ENCODE measurements around the gene AQP2.

Gene AQP2

DNA sequence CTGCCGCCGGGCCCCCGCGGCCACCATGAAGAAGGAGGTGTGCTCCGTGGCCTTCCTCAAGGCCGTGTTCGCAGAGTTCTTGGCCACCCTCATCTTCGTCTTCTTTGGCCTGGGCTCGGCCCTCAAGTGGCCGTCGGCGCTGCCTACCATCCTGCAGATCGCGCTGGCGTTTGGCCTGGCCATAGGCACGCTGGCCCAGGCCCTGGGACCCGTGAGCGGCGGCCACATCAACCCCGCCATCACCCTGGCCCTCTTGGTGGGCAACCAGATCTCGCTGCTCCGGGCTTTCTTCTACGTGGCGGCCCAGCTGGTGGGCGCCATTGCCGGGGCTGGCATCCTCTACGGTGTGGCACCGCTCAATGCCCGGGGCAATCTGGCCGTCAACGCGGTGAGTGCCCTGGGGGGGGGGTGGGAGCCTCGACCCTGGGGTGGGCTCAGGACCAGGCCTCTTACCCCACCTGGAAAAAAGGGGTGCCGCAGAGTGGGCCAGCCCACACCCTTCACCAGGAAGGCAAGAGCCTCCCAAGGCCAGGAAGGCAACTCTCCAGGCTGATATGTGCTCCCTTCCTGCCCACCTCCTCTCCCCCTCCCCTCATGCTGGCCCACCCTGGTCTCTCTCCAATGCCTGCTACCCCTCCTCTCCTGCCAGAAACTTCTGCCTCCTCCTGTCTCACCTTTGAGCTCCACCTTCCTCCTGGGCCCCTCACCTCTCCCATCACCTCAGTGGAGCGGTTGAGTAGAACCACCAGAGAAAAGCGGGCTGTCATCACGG, 11.6 kb downstream of the AQP2 start:
- Histone ChIP-seq H3K9me3 (no peaks in the 10 kb centered on the region), H3K27me3 (no peaks in the 10 kb centered on the region), H3K4me3 (ENCODE audit: low read depth, low read length) (no peak overlapping the region), H3K36me3 (no peaks in the 10 kb centered on the region), H3K4me1 (peaks cover 4% of the 10 kb centered on the region)
- TF ChIP-seq, protein P1, sequence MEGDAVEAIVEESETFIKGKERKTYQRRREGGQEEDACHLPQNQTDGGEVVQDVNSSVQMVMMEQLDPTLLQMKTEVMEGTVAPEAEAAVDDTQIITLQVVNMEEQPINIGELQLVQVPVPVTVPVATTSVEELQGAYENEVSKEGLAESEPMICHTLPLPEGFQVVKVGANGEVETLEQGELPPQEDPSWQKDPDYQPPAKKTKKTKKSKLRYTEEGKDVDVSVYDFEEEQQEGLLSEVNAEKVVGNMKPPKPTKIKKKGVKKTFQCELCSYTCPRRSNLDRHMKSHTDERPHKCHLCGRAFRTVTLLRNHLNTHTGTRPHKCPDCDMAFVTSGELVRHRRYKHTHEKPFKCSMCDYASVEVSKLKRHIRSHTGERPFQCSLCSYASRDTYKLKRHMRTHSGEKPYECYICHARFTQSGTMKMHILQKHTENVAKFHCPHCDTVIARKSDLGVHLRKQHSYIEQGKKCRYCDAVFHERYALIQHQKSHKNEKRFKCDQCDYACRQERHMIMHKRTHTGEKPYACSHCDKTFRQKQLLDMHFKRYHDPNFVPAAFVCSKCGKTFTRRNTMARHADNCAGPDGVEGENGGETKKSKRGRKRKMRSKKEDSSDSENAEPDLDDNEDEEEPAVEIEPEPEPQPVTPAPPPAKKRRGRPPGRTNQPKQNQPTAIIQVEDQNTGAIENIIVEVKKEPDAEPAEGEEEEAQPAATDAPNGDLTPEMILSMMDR (IDR thresholded peaks at IDR 0.05; ENCODE audit: low read depth, low read length): no peak
- DNase-seq: no peak

DNA sequence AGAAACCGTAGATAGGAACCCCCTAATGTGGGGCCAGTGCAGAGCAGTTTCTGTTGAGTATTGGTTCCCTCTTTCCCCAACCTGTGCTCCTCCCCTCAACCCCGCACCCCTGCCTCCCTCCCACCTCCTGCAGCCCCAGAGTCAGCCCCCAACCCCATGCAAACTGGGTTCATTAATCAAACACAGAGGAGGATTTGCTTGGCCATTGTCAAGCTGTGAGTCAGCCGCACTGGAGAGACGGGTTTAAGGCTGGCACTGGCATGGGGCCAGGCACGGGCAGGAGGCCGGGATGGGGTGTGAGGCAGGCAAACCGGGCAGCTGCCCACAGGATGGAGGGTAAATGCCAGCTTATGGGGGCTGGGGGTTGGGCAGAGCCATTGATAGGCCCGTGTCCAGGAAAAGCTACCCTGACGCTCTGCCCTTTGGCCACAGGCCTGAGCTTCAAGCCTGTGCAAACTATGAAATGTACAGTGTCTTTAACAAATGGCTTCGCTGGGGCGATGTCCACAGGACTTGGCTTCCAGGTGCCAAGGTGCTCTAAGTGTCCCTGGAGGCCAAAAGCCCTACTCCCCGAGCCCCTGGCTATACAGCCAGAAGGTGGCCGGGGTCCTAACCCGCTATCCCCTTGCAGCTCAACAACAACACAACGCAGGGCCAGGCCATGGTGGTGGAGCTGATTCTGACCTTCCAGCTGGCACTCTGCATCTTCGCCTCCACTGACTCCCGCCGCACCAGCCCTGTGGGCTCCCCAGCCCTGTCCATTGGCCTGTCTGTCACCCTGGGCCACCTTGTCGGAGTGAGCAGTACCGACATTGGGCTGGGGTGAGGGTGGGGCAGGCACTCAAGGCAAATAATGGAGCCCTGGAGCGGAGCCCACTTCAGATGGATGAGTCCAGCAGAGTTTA, 12.6 kb downstream of the AQP2 start:
- Histone ChIP-seq H3K27me3 (no peaks in the 10 kb centered on the region), H3K4me1 (peaks cover 9% of the 10 kb centered on the region), H3K4me3 (ENCODE audit: low read depth, low read length) (no peak overlapping the region), H3K9me3 (no peaks in the 10 kb centered on the region), H3K36me3 (no peaks in the 10 kb centered on the region)
- no peak for DNase-seq
- TF ChIP-seq, protein P1 (IDR thresholded peaks at IDR 0.05; ENCODE audit: low read depth, low read length): no peak

DNA sequence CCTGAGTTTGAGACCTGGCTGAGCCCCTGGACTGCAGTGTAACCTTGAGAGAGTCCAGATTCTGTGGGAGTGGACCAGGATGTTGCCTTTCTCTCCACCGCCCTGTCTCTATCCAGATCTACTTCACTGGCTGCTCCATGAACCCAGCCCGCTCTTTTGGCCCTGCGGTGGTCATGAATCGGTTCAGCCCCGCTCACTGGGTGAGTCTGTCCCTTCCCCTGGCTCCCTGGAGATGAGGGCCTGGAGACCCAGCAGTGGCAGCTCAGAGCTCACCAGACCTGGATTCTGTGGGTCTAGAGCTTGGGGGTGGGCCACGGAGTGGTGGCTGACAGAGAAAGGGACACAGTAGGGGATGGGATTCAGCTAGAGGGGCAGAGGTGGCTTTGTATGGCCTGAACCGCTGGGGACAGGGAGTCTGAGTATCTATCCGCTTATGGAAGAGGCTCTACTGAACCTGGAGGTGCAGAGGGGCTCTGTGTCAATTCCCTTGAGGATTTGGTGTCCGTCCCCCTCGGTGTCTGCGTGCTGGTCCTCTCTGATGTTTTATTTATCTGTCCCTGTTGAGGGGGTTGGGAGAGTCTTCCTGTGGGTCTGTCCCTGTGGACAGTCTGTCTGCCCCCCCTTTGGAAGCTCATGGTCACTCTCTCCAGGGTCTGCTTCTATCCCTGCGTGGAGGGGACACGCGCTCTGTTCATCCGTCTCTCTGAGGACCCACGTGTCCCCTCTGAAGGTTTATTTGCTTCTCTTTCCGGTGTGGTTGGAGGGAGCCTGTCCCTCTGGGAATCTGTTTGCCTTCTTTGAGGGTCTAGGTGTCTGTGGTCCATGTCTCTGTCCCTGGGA, 13.7 kb downstream of the AQP2 start:
- TF ChIP-seq, protein P1 (IDR thresholded peaks at IDR 0.05; ENCODE audit: low read depth, low read length): no peak
- DNase-seq: no peak
- Histone ChIP-seq H3K27me3 (no peaks in the 10 kb centered on the region), H3K36me3 (no peaks in the 10 kb centered on the region), H3K9me3 (no peaks in the 10 kb centered on the region), H3K4me3 (ENCODE audit: low read depth, low read length) (no peak overlapping the region), H3K4me1 (peaks cover 9% of the 10 kb centered on the region)

DNA sequence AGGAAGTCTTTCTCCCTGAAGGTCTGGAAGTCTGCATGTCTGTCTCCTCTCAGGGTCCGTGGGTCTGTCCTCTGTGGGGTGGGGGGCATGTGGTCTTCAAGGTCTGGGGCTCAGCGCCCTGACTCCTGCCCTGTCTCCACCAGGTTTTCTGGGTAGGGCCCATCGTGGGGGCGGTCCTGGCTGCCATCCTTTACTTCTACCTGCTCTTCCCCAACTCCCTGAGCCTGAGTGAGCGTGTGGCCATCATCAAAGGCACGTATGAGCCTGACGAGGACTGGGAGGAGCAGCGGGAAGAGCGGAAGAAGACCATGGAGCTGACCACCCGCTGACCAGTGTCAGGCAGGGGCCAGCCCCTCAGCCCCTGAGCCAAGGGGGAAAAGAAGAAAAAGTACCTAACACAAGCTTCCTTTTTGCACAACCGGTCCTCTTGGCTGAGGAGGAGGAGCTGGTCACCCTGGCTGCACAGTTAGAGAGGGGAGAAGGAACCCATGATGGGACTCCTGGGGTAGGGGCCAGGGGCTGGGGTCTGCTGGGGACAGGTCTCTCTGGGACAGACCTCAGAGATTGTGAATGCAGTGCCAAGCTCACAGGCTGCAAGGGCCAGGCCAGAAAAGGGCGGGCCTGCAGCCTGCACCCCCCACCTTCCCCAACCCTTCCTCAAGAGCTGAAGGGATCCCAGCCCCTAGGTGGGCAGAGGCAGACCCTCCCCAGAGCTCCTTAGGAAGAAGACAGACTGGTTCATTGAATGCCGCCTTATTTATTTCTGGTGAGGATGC, 14.5 kb downstream of the AQP2 start:
- TF ChIP-seq, protein P1 (IDR thresholded peaks at IDR 0.05; ENCODE audit: low read depth, low read length): no peak
- Histone ChIP-seq H3K27me3 (no peaks in the 10 kb centered on the region), H3K36me3 (no peaks in the 10 kb centered on the region), H3K4me1 (peaks cover 9% of the 10 kb centered on the region), H3K4me3 (ENCODE audit: low read depth, low read length) (no peak overlapping the region), H3K9me3 (no peaks in the 10 kb centered on the region)
- DNase-seq: no peak

DNA sequence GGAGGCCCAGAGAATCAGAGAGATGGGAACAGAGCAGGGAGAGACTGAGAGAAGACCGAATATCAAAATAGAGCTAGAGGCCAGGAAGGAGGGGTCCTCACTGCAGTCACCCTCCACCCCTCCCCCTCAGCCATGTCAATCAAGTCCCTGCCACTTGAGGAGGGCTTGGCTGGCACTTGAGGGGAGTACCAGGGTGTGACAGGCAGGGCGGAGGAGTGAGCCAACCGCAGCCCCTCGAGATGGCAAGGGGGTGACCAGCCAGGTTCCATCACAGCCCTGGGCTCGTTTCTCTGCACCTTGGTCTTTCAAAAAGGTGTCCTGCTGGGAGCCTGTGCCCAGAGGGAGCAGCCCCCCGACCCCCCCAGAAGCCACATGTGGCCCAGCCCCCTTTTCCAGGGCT, 15.3 kb downstream of the AQP2 start:
- Histone ChIP-seq H3K4me3 (ENCODE audit: low read depth, low read length) (no peak overlapping the region), H3K27me3 (no peaks in the 10 kb centered on the region), H3K4me1 (peaks cover 9% of the 10 kb centered on the region), H3K36me3 (no peaks in the 10 kb centered on the region), H3K9me3 (no peaks in the 10 kb centered on the region)
- DNase-seq: no peak
- TF ChIP-seq, protein P1 (IDR thresholded peaks at IDR 0.05; ENCODE audit: low read depth, low read length): no peak
